Right lobe of liver (tissue), 6 donors: Measurements from ENCODE around the gene IMPDH2. TPM values are rescaled to one million over a fixed set of nuclear protein-coding genes. Genes with fewer than 3 reads are reported as not detected.
"Not testable (repeated sequence)": the region's sequence is repeated elsewhere in the genome, so short reads cannot be mapped to it uniquely, and the experiment has no call there.

Experiments
- ATAC-seq, 4 donors: fragments of 200-7000 bp; cut with Tn5 transposase; one replicate each; pipeline ENCODE4 v1.9.1; 2020; ENCODE audit warnings: mild to moderate bottlenecking in 4 of 4, moderate library complexity in 4 of 4
- DNase-seq, 3 donors: peaks; one replicate each; pipeline ENCODE4 v3.0.0-alpha.2; 2020
- H3K27ac ChIP-seq, 3 donors: fragments of 200-600 bp; one replicate each; pipeline ENCODE4 v1.8.0; 2022
- H3K27me3 ChIP-seq, 2 donors: fragments of 200-600 bp; one replicate each; pipeline ENCODE4 v1.8.0; 2022
- H3K36me3 ChIP-seq, 4 donors: fragments of 200-600 bp; sonication (generic) in 1 of 4; one replicate each; pipeline versions ENCODE4 v1.5.1 to v1.8.0; 2017 to 2022; ENCODE audit warnings: control low read depth in 1 of 4
- H3K4me1 ChIP-seq, 4 donors: fragments of 200-600 bp; sonication (generic) in 1 of 4; one replicate each; pipeline versions ENCODE4 v1.5.1 to v1.8.0; 2017 to 2022; ENCODE audit warnings: control low read depth in 1 of 4
- H3K4me3 ChIP-seq, 3 donors: fragments of 200-600 bp; one replicate each; pipeline ENCODE4 v1.8.0; 2022
- H3K9me3 ChIP-seq, 4 donors: fragments of 200-600 bp; sonication (generic) in 1 of 4; one replicate each; pipeline versions ENCODE4 v1.5.1 to v1.8.0; 2017 to 2022; ENCODE audit warnings: control low read depth in 1 of 4
- CTCF ChIP-seq, 4 donors: fragments of 200-600 bp in 3 of 4; fragments of 450-650 bp in 1 of 4; IDR thresholded peaks; one replicate each; pipeline versions ENCODE4 v1.5.1 to v1.8.0; 2016 to 2022; ENCODE audit warnings: antibody characterized with exemption in 4 of 4, mild to moderate bottlenecking in 2 of 4
- POLR2A ChIP-seq: fragments of 450-650 bp; IDR thresholded peaks from one replicate; pipeline ENCODE4 v1.6.1; 2017; ENCODE audit warnings: antibody characterized with exemption, mild to moderate bottlenecking
- WGBS: methylation state at CpG from one replicate; pipeline ENCODE4 v1.1.6; 2018; ENCODE audit warnings: low coverage, low lambda C conversion rate; ENCODE audit not compliant: insufficient coverage; ENCODE audit errors: missing lambda C conversion rate; 5-methylcytosine and 5-hydroxymethylcytosine counted together
- intact Hi-C, 2 donors: fragments of 100-400 bp; cut with DNase I; formaldehyde crosslinking; loops; one replicate each; pipeline versions ENCODE4 v1.11.2 to v1.14.1; 2022
- total RNA-seq, 6 experiments: library from RNA; depleted of rRNA in 2 of 6; stranded (reverse); fragments of >200 nt in 2 of 6; fragmentation: NEBNext Ultra II Directional in 3 of 6; extraction: Animal tissue kit (Norgen Biotek cat#: 25700) in 3 of 6; gene quantifications; one replicate each; pipeline versions ENCODE4 v1.1.0 to v1.2.4, GENCODE V29; 2016 to 2023
- donor health status: DM: no; HTN: yes; CAD: no.
- donor health status: DM: no; HTN: no; CAD: no.
- donor health status: DM: no; HTN: no; CAD: no.
- donor health status: DM: no; HTN: yes; CAD: no.
- donor health status: DM: no; HTN: yes; CAD: no.

The IMPDH2 gene
- total RNA-seq, 6 experiments from 2014 or later = 32.0 to 57.3 (median 39.0) TPM

- ATAC-seq (no peak), DNase-seq (no peak)
- Histone ChIP-seq H3K36me3 (peaks cover 0 to 13% (median 2%) of the 10 kb centered on the region in 4 donors), H3K4me1 (peaks cover 0 to 25% (median 11%) of the 10 kb centered on the region in 4 donors), H3K4me3 (no peak overlapping the region), H3K9me3 (no peaks in the 10 kb centered on the region), H3K27ac (no peak overlapping the region), H3K27me3 (no peaks in the 10 kb centered on the region)
- intact Hi-C loops = no loop called here
- TF ChIP-seq CTCF (IDR thresholded peaks at IDR 0.05) (no peak), POLR2A (no peak)
- WGBS = 75% methylated on average over 3 of the region's 3 CpGs
These were observed 19.8 kb downstream of the IMPDH2 start for GRCh38 chr3:49009396-49009795.

GRCh38 chr3:49008627-49009026 lies 20.6 kb downstream of the IMPDH2 start:
- H3K9me3 ChIP-seq, H3K36me3 ChIP-seq, ATAC-seq, DNase-seq, H3K27me3 ChIP-seq, intact Hi-C loops, H3K27ac ChIP-seq, H3K4me3 ChIP-seq: not testable (repeated sequence)
- H3K4me1 ChIP-seq = peaks cover 0 to 29% (median 11%) of the 10 kb centered on the region in 4 donors
- whole genome bisulfite sequencing = 86% methylated on average over 5 of the region's 5 CpGs

- peaks cover 0 to 29% (median 11%) of the 10 kb centered on the region in 4 donors for H3K4me1 ChIP-seq
- ATAC-seq (peak; percentile 65 to 78 (median 70)), DNase-seq (peak; percentile 88 to 93 (median 91))
- no peaks in the 10 kb centered on the region for H3K27me3 ChIP-seq
- H3K36me3 ChIP-seq = peaks cover 0 to 9% (median 0%) of the 10 kb centered on the region in 4 donors
- intact Hi-C loops = no loop called here
- H3K27ac ChIP-seq = peak overlapping the region; percentile 83 to 91 (median 86)
- peak overlapping the region; percentile 65 to 94 (median 77) for H3K4me3 ChIP-seq
- WGBS = 55% methylated on average over 10 of the region's 41 CpGs
- TF ChIP-seq POLR2A = no peak
- TF ChIP-seq CTCF (IDR thresholded peaks at IDR 0.05) = no peak
- no peaks in the 10 kb centered on the region for H3K9me3 ChIP-seq
These were observed 21.2 kb downstream of the IMPDH2 start for GRCh38 chr3:49007771-49008528.

GRCh38 chr3:49007068-49007770 lies 22.0 kb downstream of the IMPDH2 start, which contains the start of gene WDR6:
TSS of gene WDR6 (plus strand) at chr3:49007391. CDS start at chr3:49007432, 41 bp downstream.
- Histone ChIP-seq H3K4me1 (peaks cover 0 to 29% (median 11%) of the 10 kb centered on the region in 4 donors), H3K4me3 (peak within 1 kb of the TSS; percentile 65 to 94 (median 77)), H3K36me3 (peaks cover 0 to 7% (median 0%) of the 10 kb centered on the region in 4 donors), H3K9me3 (no peaks in the 10 kb centered on the region), H3K27ac (peak within 1 kb of the TSS; percentile 83 to 91 (median 86)), H3K27me3 (no peaks in the 10 kb centered on the region)
- intact Hi-C loops = no loop called here
- DNase-seq (peak; percentile 98), ATAC-seq (peak; percentile 84 to 94 (median 94))
- TF ChIP-seq CTCF (IDR thresholded peaks at IDR 0.05) = peak; percentile 46 to 56 (median 50)
- peak; percentile 52 for TF ChIP-seq POLR2A
- 5% methylated on average over 12 of the region's 65 CpGs for WGBS
